HEK293T (cell line): ENCODE results near the gene DMRT1.

ENCODE experiments used
- BHLHE40 ChIP-seq: fragments of 450-650 bp; IDR thresholded peaks from 2 replicates; pipeline ENCODE4 v1.6.1; 2016; ENCODE audit warnings: mild to moderate bottlenecking, moderate library complexity, borderline replicate concordance
- NFRKB ChIP-seq: fragments of 450-650 bp; IDR thresholded peaks from 2 replicates; pipeline ENCODE4 v1.6.1; 2016; ENCODE audit warnings: mild to moderate bottlenecking, moderate library complexity
- SP1 ChIP-seq: fragments of 450-650 bp; IDR thresholded peaks from 2 replicates; pipeline ENCODE4 v1.6.1; 2017

- TF ChIP-seq BHLHE40 (no peak), NFRKB (no peak), SP1 (no peak)
Observed at GRCh38 chr9:979983-980382, 138.5 kb downstream of the DMRT1 start.
